ENCODE measurements around the gene MBNL1. TPM values are rescaled to one million over a fixed set of nuclear protein-coding genes. Genes with fewer than 3 reads are reported as not detected.

MBNL1 gene
- total RNA-seq, 1 donor from 2014 or later: 79.5 TPM

GRCh38 chr3:152416808-152417580 lies 148.3 kb downstream of the MBNL1 start:
- Histone ChIP-seq H3K36me3 (ENCODE audit: control insufficient read depth, insufficient read depth, low read length) (peaks cover 12% of the 10 kb centered on the region), H3K4me3 (ENCODE audit: low read depth, low read length) (no peak overlapping the region), H3K27me3 (ENCODE audit: control insufficient read depth, insufficient read depth, low read length) (no peaks in the 10 kb centered on the region)
- FAIRE-seq: no peak
- no peak for TF ChIP-seq CTCF (IDR thresholded peaks at IDR 0.05; ENCODE audit: insufficient read depth, low read length, severe bottlenecking)
- peak; percentile 64 for DNase-seq (ENCODE audit: low read depth)

GRCh38 chr3:152419748-152420147 lies 151.0 kb downstream of the MBNL1 start:
- H3K27me3 ChIP-seq (ENCODE audit: control insufficient read depth, insufficient read depth, low read length): no peaks in the 10 kb centered on the region
- TF ChIP-seq CTCF (IDR thresholded peaks at IDR 0.05; ENCODE audit: insufficient read depth, low read length, severe bottlenecking): no peak
- no peak for FAIRE-seq
- H3K36me3 ChIP-seq (ENCODE audit: control insufficient read depth, insufficient read depth, low read length): peaks cover 12% of the 10 kb centered on the region
- H3K4me3 ChIP-seq (ENCODE audit: low read depth, low read length): no peak overlapping the region
- no peak for DNase-seq (ENCODE audit: low read depth)

GRCh38 chr3:152421162-152421561 lies 152.4 kb downstream of the MBNL1 start:
- Histone ChIP-seq H3K36me3 (ENCODE audit: control insufficient read depth, insufficient read depth, low read length) (peaks cover 9% of the 10 kb centered on the region), H3K27me3 (ENCODE audit: control insufficient read depth, insufficient read depth, low read length) (no peaks in the 10 kb centered on the region), H3K4me3 (ENCODE audit: low read depth, low read length) (no peak overlapping the region)
- FAIRE-seq (no peak), DNase-seq (ENCODE audit: low read depth) (no peak)
- TF ChIP-seq CTCF (IDR thresholded peaks at IDR 0.05; ENCODE audit: insufficient read depth, low read length, severe bottlenecking): no peak

GRCh38 chr3:152426393-152426792 lies 157.7 kb downstream of the MBNL1 start:
- H3K27me3 ChIP-seq (ENCODE audit: control insufficient read depth, insufficient read depth, low read length): no peaks in the 10 kb centered on the region
- H3K36me3 ChIP-seq (ENCODE audit: control insufficient read depth, insufficient read depth, low read length): no peaks in the 10 kb centered on the region
- DNase-seq (ENCODE audit: low read depth) (no peak), FAIRE-seq (no peak)
- no peak for TF ChIP-seq CTCF (IDR thresholded peaks at IDR 0.05; ENCODE audit: insufficient read depth, low read length, severe bottlenecking)
- H3K4me3 ChIP-seq (ENCODE audit: low read depth, low read length): no peak overlapping the region

GRCh38 chr3:152428577-152428976 lies 159.8 kb downstream of the MBNL1 start:
- H3K27me3 ChIP-seq (ENCODE audit: control insufficient read depth, insufficient read depth, low read length): no peaks in the 10 kb centered on the region
- no peak for TF ChIP-seq CTCF (IDR thresholded peaks at IDR 0.05; ENCODE audit: insufficient read depth, low read length, severe bottlenecking)
- H3K4me3 ChIP-seq (ENCODE audit: low read depth, low read length): no peak overlapping the region
- DNase-seq (ENCODE audit: low read depth): no peak
- peaks cover 4% of the 10 kb centered on the region for H3K36me3 ChIP-seq (ENCODE audit: control insufficient read depth, insufficient read depth, low read length)
- FAIRE-seq: no peak
